K562 (cell line): ENCODE results near the gene PALS1. TPM values are rescaled to one million over a fixed set of nuclear protein-coding genes. Genes with fewer than 3 reads are reported as not detected.

ENCODE experiments used
- PHB ChIP-seq: fragments of 250-450 bp; sonication (Bioruptor Pico); IDR thresholded peaks from 2 replicates; pipeline ENCODE4 v1.5.0; 2021
- ZBTB7A ChIP-seq: IDR thresholded peaks from 2 replicates; pipeline ENCODE4 v1.6.1; 2011; ENCODE audit warnings: low read depth, mild to moderate bottlenecking, low read length, moderate library complexity, borderline replicate concordance; ENCODE audit not compliant: control insufficient read depth
- polyA plus RNA-seq, 8 experiments: library from polyadenylated mRNA; depleted of rRNA in 4 of 8; stranded (reverse) in 5 of 8; unstranded in 3 of 8; fragments of >200 nt; fragmentation: Nextera tagmentation in 2 of 8; fragmentation: Illumina TruSeq in 1 of 8; extraction: Ambion mirVana in 2 of 8; extraction: Trizol in 1 of 8; gene quantifications; 2 replicates each; pipeline versions ENCODE4 v1.2.1 to v1.2.3, GENCODE V29; 2011 to 2014; ENCODE audit warnings: inconsistent platforms in 1 of 8, missing spikeins in 1 of 8
- total RNA-seq, 7 experiments: library from RNA; depleted of rRNA in 6 of 7; stranded (reverse); fragments of >200 nt in 6 of 7; fragmentation: Illumina TruSeq in 2 of 7; extraction: Trizol in 2 of 7; gene quantifications; 2 replicates each; pipeline versions ENCODE4 v1.2.1 to v1.2.3, GENCODE V29; 2011 to 2021; ENCODE audit warnings: low replicate concordance in 1 of 7
- TF ChIP-seq, protein P1 (sequence below): fragments of 450-650 bp; IDR thresholded peaks from 2 replicates; pipeline ENCODE4 v1.6.1; 2016; ENCODE audit warnings: mild to moderate bottlenecking, moderate library complexity

Gene PALS1
- total and polyA plus RNA-seq, 9 of the 15 experiments (the other 6 are each of a cell fraction or from before 2014, with no cell fraction given), result 4.1 to 9.9 (median 7.2) TPM

DNA sequence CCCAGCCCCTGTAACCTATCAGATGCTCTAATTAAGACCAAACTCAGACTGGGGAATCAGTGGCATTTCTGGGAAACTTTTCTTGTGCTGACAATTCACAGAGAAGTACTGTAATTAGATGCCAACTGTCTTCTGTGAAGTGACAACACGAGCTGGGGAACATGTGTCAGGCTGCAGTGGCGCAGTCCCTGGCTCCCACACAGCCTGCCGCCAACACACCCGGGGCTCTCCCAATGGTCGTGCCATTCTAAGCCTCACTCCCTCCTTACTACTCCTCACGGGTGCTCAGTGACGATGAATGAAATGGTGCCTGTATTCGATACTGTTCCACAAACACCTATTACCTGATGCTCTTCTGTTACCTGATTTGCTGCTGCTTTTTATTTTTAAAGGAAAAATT, 33.4 kb upstream of the PALS1 start (continued):
- TF ChIP-seq ZBTB7A, result no peak
- TF ChIP-seq, protein P1, sequence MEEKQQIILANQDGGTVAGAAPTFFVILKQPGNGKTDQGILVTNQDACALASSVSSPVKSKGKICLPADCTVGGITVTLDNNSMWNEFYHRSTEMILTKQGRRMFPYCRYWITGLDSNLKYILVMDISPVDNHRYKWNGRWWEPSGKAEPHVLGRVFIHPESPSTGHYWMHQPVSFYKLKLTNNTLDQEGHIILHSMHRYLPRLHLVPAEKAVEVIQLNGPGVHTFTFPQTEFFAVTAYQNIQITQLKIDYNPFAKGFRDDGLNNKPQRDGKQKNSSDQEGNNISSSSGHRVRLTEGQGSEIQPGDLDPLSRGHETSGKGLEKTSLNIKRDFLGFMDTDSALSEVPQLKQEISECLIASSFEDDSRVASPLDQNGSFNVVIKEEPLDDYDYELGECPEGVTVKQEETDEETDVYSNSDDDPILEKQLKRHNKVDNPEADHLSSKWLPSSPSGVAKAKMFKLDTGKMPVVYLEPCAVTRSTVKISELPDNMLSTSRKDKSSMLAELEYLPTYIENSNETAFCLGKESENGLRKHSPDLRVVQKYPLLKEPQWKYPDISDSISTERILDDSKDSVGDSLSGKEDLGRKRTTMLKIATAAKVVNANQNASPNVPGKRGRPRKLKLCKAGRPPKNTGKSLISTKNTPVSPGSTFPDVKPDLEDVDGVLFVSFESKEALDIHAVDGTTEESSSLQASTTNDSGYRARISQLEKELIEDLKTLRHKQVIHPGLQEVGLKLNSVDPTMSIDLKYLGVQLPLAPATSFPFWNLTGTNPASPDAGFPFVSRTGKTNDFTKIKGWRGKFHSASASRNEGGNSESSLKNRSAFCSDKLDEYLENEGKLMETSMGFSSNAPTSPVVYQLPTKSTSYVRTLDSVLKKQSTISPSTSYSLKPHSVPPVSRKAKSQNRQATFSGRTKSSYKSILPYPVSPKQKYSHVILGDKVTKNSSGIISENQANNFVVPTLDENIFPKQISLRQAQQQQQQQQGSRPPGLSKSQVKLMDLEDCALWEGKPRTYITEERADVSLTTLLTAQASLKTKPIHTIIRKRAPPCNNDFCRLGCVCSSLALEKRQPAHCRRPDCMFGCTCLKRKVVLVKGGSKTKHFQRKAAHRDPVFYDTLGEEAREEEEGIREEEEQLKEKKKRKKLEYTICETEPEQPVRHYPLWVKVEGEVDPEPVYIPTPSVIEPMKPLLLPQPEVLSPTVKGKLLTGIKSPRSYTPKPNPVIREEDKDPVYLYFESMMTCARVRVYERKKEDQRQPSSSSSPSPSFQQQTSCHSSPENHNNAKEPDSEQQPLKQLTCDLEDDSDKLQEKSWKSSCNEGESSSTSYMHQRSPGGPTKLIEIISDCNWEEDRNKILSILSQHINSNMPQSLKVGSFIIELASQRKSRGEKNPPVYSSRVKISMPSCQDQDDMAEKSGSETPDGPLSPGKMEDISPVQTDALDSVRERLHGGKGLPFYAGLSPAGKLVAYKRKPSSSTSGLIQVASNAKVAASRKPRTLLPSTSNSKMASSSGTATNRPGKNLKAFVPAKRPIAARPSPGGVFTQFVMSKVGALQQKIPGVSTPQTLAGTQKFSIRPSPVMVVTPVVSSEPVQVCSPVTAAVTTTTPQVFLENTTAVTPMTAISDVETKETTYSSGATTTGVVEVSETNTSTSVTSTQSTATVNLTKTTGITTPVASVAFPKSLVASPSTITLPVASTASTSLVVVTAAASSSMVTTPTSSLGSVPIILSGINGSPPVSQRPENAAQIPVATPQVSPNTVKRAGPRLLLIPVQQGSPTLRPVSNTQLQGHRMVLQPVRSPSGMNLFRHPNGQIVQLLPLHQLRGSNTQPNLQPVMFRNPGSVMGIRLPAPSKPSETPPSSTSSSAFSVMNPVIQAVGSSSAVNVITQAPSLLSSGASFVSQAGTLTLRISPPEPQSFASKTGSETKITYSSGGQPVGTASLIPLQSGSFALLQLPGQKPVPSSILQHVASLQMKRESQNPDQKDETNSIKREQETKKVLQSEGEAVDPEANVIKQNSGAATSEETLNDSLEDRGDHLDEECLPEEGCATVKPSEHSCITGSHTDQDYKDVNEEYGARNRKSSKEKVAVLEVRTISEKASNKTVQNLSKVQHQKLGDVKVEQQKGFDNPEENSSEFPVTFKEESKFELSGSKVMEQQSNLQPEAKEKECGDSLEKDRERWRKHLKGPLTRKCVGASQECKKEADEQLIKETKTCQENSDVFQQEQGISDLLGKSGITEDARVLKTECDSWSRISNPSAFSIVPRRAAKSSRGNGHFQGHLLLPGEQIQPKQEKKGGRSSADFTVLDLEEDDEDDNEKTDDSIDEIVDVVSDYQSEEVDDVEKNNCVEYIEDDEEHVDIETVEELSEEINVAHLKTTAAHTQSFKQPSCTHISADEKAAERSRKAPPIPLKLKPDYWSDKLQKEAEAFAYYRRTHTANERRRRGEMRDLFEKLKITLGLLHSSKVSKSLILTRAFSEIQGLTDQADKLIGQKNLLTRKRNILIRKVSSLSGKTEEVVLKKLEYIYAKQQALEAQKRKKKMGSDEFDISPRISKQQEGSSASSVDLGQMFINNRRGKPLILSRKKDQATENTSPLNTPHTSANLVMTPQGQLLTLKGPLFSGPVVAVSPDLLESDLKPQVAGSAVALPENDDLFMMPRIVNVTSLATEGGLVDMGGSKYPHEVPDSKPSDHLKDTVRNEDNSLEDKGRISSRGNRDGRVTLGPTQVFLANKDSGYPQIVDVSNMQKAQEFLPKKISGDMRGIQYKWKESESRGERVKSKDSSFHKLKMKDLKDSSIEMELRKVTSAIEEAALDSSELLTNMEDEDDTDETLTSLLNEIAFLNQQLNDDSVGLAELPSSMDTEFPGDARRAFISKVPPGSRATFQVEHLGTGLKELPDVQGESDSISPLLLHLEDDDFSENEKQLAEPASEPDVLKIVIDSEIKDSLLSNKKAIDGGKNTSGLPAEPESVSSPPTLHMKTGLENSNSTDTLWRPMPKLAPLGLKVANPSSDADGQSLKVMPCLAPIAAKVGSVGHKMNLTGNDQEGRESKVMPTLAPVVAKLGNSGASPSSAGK, result no peak
- no peak for TF ChIP-seq PHB (CRISPR knock-in tag)
